IMR-90 (cell line): ENCODE measurements around the gene CSNK2A3. TPM values are rescaled to one million over a fixed set of nuclear protein-coding genes. Genes with fewer than 3 reads are reported as not detected.

Experiments
- ATAC-seq: fragments of 200-7000 bp; cut with Tn5 transposase; 2 replicates; pipeline ENCODE4 v1.9.1; 2020; ENCODE audit warnings: low read depth, mild to moderate bottlenecking, moderate library complexity
- BruUV-seq: library from RNA; stranded (reverse); fragments of 400-500 nt; replicated peaks from 2 replicates; lab custom pipeline; 2021; lab: Mats Ljungman, UMichigan
- CTCF ChIA-PET: fragments of 300-600 bp; formaldehyde crosslinking; extraction: SDS; loops from one replicate; lab custom pipeline; 2021; ENCODE audit warnings: antibody characterized with exemption; lab: Yijun Ruan, JAX
- POLR2A ChIA-PET: fragments of 300-600 bp; sonication (Branson Sonifier 250); formaldehyde crosslinking; loops from one replicate; lab custom pipeline; 2022; ENCODE audit warnings: antibody characterized with exemption; ENCODE audit not compliant: unreplicated experiment; lab: Charles Lee
- DNase-seq: peaks from one replicate; pipeline ENCODE4 v3.0.0; 2013
- H2AFZ ChIP-seq: replicated peaks from 2 replicates; pipeline ENCODE3; 2013; ENCODE audit warnings: low read length, mild to moderate bottlenecking; ENCODE audit not compliant: poor library complexity
- H2AK5ac ChIP-seq: 2 replicates; pipeline ENCODE4 v1.6.1; 2013; ENCODE audit warnings: low read depth, low read length, inconsistent platforms
- H2AK9ac ChIP-seq: replicated peaks from 2 replicates; pipeline ENCODE3; 2013; ENCODE audit warnings: mild to moderate bottlenecking, low read depth, low read length, moderate library complexity; ENCODE audit not compliant: poor library complexity
- H2BK120ac ChIP-seq: 2 replicates; pipeline ENCODE4 v1.6.1; 2013; ENCODE audit warnings: low read depth, low read length, inconsistent platforms
- H2BK15ac ChIP-seq: 3 replicates; pipeline ENCODE4 v1.6.1; 2013; ENCODE audit warnings: low read depth, low read length, inconsistent platforms
- H2BK20ac ChIP-seq: 2 replicates; pipeline ENCODE4 v1.6.1; 2013; ENCODE audit warnings: low read depth, mild to moderate bottlenecking, inconsistent platforms, low read length, moderate library complexity
- H2BK5ac ChIP-seq: 2 replicates; pipeline ENCODE4 v1.6.1; 2013; ENCODE audit warnings: mild to moderate bottlenecking, low read depth, low read length, inconsistent platforms; ENCODE audit not compliant: poor library complexity, severe bottlenecking
- H3K14ac ChIP-seq: replicated peaks from 2 replicates; pipeline ENCODE4 v1.6.1; 2013; ENCODE audit warnings: low read depth, low read length, inconsistent platforms
- H3K18ac ChIP-seq: 2 replicates; pipeline ENCODE4 v1.6.1; 2013; ENCODE audit warnings: low read depth, low read length, control low read depth
- H3K23ac ChIP-seq: 2 replicates; pipeline ENCODE4 v1.6.1; 2013; ENCODE audit warnings: low read depth, low read length, inconsistent platforms
- H3K27ac ChIP-seq: 2 replicates; pipeline ENCODE4 v1.5.1; 2013; ENCODE audit warnings: mild to moderate bottlenecking, control low read depth, low read length; ENCODE audit not compliant: insufficient read depth
- H3K27me3 ChIP-seq: 2 replicates; pipeline ENCODE4 v1.6.1; 2013; ENCODE audit warnings: low read length; ENCODE audit not compliant: control insufficient read depth, insufficient read depth
- H3K36me3 ChIP-seq: 2 replicates; pipeline ENCODE4 v1.6.1; 2013; ENCODE audit warnings: low read length, mixed read lengths; ENCODE audit not compliant: control insufficient read depth, insufficient read depth
- H3K4ac ChIP-seq: 2 replicates; pipeline ENCODE4 v1.6.1; 2013; ENCODE audit warnings: low read depth, low read length, inconsistent platforms
- H3K4me1 ChIP-seq: 2 replicates; pipeline ENCODE4 v1.6.1; 2013; ENCODE audit warnings: low read length, mixed read lengths; ENCODE audit not compliant: control insufficient read depth, insufficient read depth
- H3K4me2 ChIP-seq: 2 replicates; pipeline ENCODE4 v1.6.1; 2013; ENCODE audit warnings: low read depth, mild to moderate bottlenecking, control low read depth, low read length, moderate library complexity
- H3K4me3 ChIP-seq: 2 replicates; pipeline ENCODE4 v1.5.1; 2013; ENCODE audit warnings: low read depth, mild to moderate bottlenecking, control low read depth, low read length, moderate library complexity; ENCODE audit not compliant: insufficient read depth
- H3K56ac ChIP-seq: 2 replicates; pipeline ENCODE4 v1.6.1; 2013; ENCODE audit warnings: low read length, inconsistent platforms; ENCODE audit not compliant: insufficient read depth; ENCODE audit errors: extremely low read depth
- H3K79me1 ChIP-seq, 2 experiments: 2 replicates each; pipeline ENCODE4 v1.6.1; 2013; ENCODE audit warnings: low read length in 2 of 2, inconsistent platforms in 1 of 2, low read depth in 1 of 2
- H3K9ac ChIP-seq: 2 replicates; pipeline ENCODE4 v1.6.1; 2013; ENCODE audit warnings: low read depth, low read length, control low read depth
- H3K9me1 ChIP-seq: 2 replicates; pipeline ENCODE4 v1.6.1; 2013; ENCODE audit warnings: low read length, inconsistent platforms; ENCODE audit not compliant: insufficient read depth
- H3K9me3 ChIP-seq: 2 replicates; pipeline ENCODE4 v1.6.1; 2013; ENCODE audit warnings: low read length; ENCODE audit not compliant: control insufficient read depth, insufficient read depth
- H4K20me1 ChIP-seq: 2 replicates; pipeline ENCODE4 v1.6.1; 2013; ENCODE audit warnings: low read length, inconsistent platforms; ENCODE audit not compliant: insufficient read depth
- H4K5ac ChIP-seq: 2 replicates; pipeline ENCODE4 v1.6.1; 2013; ENCODE audit warnings: mild to moderate bottlenecking, low read depth, low read length, control low read depth
- H4K8ac ChIP-seq, 2 experiments: 2 replicates each; pipeline ENCODE4 v1.6.1; 2013; ENCODE audit warnings: low read depth in 2 of 2, low read length in 2 of 2, control low read depth in 1 of 2, inconsistent platforms in 1 of 2
- H4K91ac ChIP-seq: 2 replicates; pipeline ENCODE4 v1.6.1; 2013; ENCODE audit warnings: low read depth, low read length, inconsistent platforms; ENCODE audit not compliant: insufficient read depth
- CEBPB ChIP-seq: IDR thresholded peaks from 2 replicates; pipeline ENCODE4 v1.6.1; 2012; ENCODE audit warnings: low read depth, low read length, improper control_type of control experiment
- CHD1 ChIP-seq: IDR thresholded peaks from 2 replicates; pipeline ENCODE4 v1.6.1; 2012; ENCODE audit warnings: low read depth, low read length, improper control_type of control experiment
- ELK1 ChIP-seq: fragments of 150-350 bp; IDR thresholded peaks from 2 replicates; pipeline ENCODE4 v1.6.1; 2016; ENCODE audit warnings: low read depth, mild to moderate bottlenecking, low read length, moderate library complexity, borderline replicate concordance
- MAFK ChIP-seq: IDR thresholded peaks from 2 replicates; pipeline ENCODE4 v1.6.1; 2012; ENCODE audit warnings: low read depth, low read length, improper control_type of control experiment
- MXI1 ChIP-seq: IDR thresholded peaks from 2 replicates; pipeline ENCODE4 v1.6.1; 2012; ENCODE audit warnings: low read depth, mild to moderate bottlenecking, low read length, moderate library complexity, borderline replicate concordance
- RFX5 ChIP-seq: IDR thresholded peaks from 2 replicates; pipeline ENCODE4 v1.8.0; 2012; ENCODE audit warnings: low read depth, mild to moderate bottlenecking, low read length, moderate library complexity
- SMC3 ChIP-seq: fragments of 150-350 bp; IDR thresholded peaks from 2 replicates; pipeline ENCODE4 v1.6.1; 2016; ENCODE audit warnings: low read depth, mild to moderate bottlenecking, antibody characterized with exemption, low read length, moderate library complexity
- USF2 ChIP-seq: fragments of 150-350 bp; IDR thresholded peaks from 2 replicates; pipeline ENCODE4 v1.6.1; 2017; ENCODE audit warnings: mild to moderate bottlenecking, antibody characterized with exemption, low read length, low read depth
- WGBS, 2 experiments: methylation state at CpG; one replicate each; pipeline versions ENCODE4 v1.1.5 to v1.1.7; 2013; ENCODE audit warnings: missing lambda C conversion rate in 2 of 2; ENCODE audit not compliant: insufficient read length in 1 of 2; ENCODE audit errors: extremely low coverage in 2 of 2; 5-methylcytosine and 5-hydroxymethylcytosine counted together
- dilution Hi-C: fragments of 300-500 bp; cut with HindIII; formaldehyde crosslinking; loops from one replicate; pipeline ENCODE4 v1.14.3; 2018; ENCODE audit warnings: low sequenced_read_pairs; ENCODE audit not compliant: unreplicated experiment
- in situ Hi-C: fragments of 300-500 bp; cut with MboI; formaldehyde crosslinking; loops from 3 replicates; pipeline ENCODE4 v1.14.3; 2019; ENCODE audit warnings: low sequenced_read_pairs, inconsistent platforms, mixed read lengths
- intact Hi-C: fragments of 100-400 bp; cut with micrococcal nuclease; formaldehyde crosslinking; loops from 2 replicates; pipeline ENCODE4 v1.10.0; 2022
- polyA plus RNA-seq, 3 experiments: library from polyadenylated mRNA; depleted of rRNA; stranded (reverse); fragments of >200 nt; gene quantifications; 2 replicates each; pipeline ENCODE4 v1.2.3, GENCODE V29; 2012; ENCODE audit warnings: low replicate concordance in 1 of 3
- total RNA-seq: library from RNA; depleted of rRNA; stranded (reverse); fragments of >200 nt; gene quantifications from 2 replicates; pipeline ENCODE4 v1.2.3, GENCODE V29; 2012

The CSNK2A3 gene
- total and polyA plus RNA-seq, 2 of the 4 experiments (the other 2 are of a cell fraction): 1.2 to 3.2 TPM

DNA sequence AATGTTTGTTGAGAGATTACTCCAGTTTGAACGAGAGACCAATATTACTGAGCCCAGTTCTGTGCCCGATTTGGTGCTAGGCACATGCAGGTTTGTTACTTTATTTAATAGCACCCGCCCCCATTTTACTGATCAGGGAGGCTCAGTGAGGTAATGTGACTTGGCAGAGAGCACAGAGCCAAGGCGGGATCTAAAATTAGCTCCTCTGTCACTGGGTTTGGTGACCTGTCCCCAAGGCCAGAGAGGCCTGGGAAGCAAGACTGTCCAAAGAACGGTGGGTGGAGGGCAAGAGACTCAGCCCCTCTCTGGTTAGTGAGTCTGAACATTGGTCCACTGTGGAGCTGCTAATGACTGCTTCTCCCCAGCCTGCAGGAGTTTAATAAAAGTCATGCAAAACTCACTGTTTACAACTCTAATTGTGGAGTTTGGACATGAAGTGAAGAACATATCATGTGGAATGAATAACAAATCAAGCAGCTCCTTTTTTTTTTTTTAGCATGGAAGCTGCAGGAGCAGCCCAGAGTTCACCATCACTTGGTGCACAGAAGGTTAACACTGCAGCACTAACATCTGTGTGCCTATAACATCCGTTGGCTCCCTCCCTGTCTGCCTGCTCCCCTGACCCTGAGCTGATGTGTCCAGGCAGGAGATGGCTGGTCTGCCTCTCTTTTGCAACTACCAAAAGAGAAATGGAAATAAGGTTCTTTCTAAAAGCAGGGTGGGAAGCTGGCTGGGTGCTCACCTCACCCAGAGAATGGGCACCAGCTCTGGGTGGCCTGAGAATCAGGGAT, 39.0 kb downstream of the CSNK2A3 start:
- ATAC-seq: peak; percentile 61
- POLR2A ChIA-PET: no interaction called here
- no peak for TF ChIP-seq MXI1
- TF ChIP-seq CHD1: no peak
- TF ChIP-seq SMC3: no peak
- no peak for TF ChIP-seq USF2
- no peak for TF ChIP-seq MAFK
- no peak for TF ChIP-seq CEBPB
- no peak for TF ChIP-seq RFX5
- no peak for TF ChIP-seq ELK1

More for the DNA sequence above, 39.0 kb downstream of the CSNK2A3 start:
- Histone ChIP-seq H3K56ac (no peak overlapping the region), H2BK20ac (no peak overlapping the region), H3K14ac (no peak overlapping the region), H2AK5ac (no peak overlapping the region), H3K36me3 (no peaks in the 10 kb centered on the region), H3K18ac (no peak overlapping the region), H2AFZ (no peak overlapping the region), H3K9me1 (no peaks in the 10 kb centered on the region), H3K27me3 (no peaks in the 10 kb centered on the region), H4K8ac (no peak overlapping the region), H2AK9ac (no peak overlapping the region), H2BK5ac (no peak overlapping the region), H4K20me1 (no peaks in the 10 kb centered on the region), H3K4me3 (no peak overlapping the region), H3K4ac (no peak overlapping the region), H2BK15ac (no peak overlapping the region), H3K23ac (no peak overlapping the region), H2BK120ac (no peak overlapping the region), H3K9me3 (no peaks in the 10 kb centered on the region), H4K91ac (no peak overlapping the region), H3K79me1 (no peaks in the 10 kb centered on the region), H4K5ac (no peak overlapping the region), H3K27ac (no peak overlapping the region), H3K4me1 (peaks cover 8% of the 10 kb centered on the region; the same call in 1 of the 2 replicates), H3K9ac (no peak overlapping the region), H3K4me2 (no peak overlapping the region; the same call in 1 of the 2 replicates)
- intact Hi-C loops: no loop called here
- WGBS, 2 experiments: 42% methylated on average over 2 of the region's 6 CpGs; no CpG with 5 or more reads in 1 of the 2 experiments
- dilution Hi-C loops: no loop called here
- BruUV-seq: no TSS peak
- no peak for DNase-seq
- in situ Hi-C loops: no loop called here
- CTCF ChIA-PET: no interaction called here
